C4-2B (cell line): ENCODE data around the gene MRNIP.

Experiments
- H3K27ac ChIP-seq: fragments of 450-650 bp; 2 replicates; pipeline ENCODE4 v1.5.1; 2017
- ZFX ChIP-seq: fragments of 450-650 bp; IDR thresholded peaks from 2 replicates; pipeline ENCODE4 v1.6.1; 2017
- TF ChIP-seq, protein P1 (sequence below): fragments of 450-650 bp; conservative IDR thresholded peaks from 2 replicates; pipeline ENCODE4 v1.5.1; 2017; ENCODE audit warnings: mild to moderate bottlenecking

Gene MRNIP

DNA sequence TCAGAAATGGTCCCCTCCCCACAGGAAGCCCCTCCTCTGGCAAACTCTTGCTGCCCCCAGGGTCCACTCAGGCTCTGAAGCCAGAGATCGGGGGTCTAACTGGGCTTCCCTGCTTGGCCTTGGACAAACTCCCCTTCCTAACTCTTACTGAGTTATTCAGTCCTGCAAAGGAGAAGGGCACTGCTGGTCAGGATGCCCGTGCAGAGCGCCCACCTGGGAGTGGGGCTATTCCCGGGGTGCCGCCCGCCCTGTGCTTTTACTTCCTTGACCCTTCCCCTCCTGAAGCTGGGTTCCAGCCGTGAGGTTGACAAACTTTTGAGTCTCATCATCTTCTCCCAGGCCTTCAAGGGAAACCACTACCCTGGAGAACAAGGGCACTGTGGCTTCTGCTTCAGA, 44.1 kb upstream of the MRNIP start:
- TF ChIP-seq, protein P1, sequence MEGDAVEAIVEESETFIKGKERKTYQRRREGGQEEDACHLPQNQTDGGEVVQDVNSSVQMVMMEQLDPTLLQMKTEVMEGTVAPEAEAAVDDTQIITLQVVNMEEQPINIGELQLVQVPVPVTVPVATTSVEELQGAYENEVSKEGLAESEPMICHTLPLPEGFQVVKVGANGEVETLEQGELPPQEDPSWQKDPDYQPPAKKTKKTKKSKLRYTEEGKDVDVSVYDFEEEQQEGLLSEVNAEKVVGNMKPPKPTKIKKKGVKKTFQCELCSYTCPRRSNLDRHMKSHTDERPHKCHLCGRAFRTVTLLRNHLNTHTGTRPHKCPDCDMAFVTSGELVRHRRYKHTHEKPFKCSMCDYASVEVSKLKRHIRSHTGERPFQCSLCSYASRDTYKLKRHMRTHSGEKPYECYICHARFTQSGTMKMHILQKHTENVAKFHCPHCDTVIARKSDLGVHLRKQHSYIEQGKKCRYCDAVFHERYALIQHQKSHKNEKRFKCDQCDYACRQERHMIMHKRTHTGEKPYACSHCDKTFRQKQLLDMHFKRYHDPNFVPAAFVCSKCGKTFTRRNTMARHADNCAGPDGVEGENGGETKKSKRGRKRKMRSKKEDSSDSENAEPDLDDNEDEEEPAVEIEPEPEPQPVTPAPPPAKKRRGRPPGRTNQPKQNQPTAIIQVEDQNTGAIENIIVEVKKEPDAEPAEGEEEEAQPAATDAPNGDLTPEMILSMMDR, result no peak
- TF ChIP-seq ZFX, result no peak

DNA sequence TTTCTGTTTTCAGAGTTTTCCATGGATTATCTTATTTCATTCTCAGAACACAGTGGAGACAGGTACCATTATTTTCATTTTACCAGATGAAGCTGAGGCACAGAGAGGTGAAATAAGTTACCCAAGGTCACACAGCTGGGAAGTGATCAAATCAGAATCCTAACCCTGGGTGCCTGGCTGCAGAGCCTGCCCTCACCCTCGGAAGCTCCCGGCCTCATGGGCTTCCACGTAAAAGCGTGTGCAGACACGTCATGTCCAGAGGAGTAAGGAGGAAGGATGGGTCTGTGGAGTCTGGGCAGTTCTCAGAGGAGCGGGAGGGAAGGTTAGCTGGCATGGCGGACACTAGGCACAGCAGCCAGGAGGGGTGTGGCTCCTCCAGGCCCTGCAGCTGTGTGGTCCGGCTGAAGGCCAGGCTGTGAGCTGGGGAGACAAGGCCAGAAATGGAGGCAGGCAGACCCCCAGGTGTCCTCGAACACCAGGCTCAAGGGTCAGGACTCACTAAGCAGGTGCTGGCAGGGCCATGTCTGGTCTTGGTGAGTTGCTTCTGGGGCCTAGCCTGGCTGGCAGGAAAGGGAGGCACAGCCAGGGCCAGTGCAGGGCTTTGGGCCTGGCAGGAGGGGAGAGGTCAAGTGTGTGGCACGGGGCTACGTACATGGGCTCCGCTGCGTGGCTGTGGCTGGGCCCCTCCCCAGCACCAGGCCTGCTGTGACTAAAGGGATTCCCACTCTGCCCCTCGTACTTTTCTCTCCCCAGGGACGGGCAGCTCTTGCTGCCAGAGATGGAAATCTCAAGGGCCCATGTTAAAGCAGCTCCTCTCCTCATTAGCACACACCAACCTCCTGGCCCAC, 43.5 kb upstream of the MRNIP start:
- no peak overlapping the region for H3K27ac ChIP-seq
- TF ChIP-seq ZFX, result no peak
- TF ChIP-seq, protein P1, result no peak

More for the DNA sequence above, 44.1 kb upstream of the MRNIP start:
- H3K27ac ChIP-seq, result no peak overlapping the region

DNA sequence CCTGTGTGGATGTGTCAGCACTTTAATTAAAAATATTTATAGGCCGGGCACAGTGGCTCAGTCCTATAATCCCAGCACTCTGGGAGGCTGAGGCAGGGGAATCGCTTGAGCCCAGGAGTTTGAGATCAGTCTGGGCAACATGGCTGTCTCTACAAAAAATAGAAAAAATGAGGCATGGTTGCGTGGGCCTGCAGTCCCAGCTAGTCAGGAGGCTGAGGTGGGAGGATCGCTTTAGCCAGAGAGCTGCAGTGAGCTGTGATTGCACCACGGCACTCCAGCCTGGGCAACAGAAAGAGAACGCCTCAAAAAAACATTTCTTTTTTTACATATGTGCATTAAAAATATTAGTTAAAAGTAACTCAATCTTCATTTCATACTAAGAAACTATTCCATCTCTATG, 42.8 kb upstream of the MRNIP start:
- no peak overlapping the region for H3K27ac ChIP-seq
- TF ChIP-seq ZFX, result no peak
- TF ChIP-seq, protein P1, result no peak

DNA sequence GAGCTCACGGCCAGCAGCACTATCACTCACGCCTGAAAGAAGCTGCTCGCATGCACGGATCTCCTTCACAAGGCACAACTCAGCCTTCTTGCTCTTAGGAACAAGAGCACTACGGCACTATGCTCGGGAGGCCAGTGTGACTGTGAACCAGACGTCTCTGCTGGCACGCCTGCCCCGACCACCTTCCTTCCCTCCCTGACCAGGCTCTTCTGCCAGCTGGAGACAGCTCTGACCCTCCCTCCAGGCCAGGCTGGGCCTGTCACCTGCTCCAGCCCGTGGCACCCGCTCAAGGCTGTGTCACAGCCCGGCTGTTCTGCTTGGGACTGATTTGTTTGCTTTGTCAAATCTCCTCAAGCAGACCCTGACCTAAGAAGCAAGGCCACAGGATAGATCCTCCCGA, 42.1 kb upstream of the MRNIP start:
- TF ChIP-seq, protein P1, result no peak
- TF ChIP-seq ZFX, result no peak
- H3K27ac ChIP-seq, result no peak overlapping the region

DNA sequence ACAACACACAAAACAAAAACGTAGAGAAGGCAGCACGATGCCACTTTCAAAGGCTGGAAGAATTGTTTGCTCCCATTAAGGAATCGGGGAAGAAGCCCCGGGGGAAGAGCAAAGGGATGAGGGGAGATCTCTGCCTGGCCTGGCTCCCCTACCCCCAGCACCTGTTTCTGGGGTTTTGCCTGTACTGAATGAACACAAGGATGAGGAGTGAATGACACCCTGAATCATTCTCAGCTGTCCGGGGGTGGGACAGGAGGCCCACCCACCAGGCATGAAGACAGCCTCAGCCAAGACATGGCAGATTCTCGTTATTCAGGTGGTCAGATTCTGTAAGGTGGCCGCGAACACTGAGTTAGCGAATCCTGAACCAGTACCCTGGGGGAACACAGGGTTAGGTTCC, 41.6 kb upstream of the MRNIP start:
- TF ChIP-seq, protein P1, result no peak
- no peak for TF ChIP-seq ZFX
- H3K27ac ChIP-seq, result no peak overlapping the region

DNA sequence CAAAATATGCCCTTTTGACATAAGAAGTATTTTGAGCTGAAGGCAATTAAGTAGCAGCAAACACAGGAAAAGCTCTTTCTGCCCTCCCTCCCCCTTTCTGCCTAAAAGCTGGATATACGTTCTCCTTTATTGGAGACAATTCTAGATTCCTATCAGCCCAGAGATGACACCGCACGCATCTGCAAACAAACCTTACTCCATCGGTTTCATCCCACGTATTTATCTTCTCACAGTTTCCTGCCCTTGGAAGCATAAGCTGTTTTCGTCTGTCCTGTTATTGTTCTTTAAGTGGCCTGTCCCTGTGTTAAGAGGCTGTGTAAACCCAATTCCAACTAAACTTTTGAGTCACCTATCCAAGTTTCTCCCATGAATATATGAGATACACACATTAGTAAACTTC, 37.2 kb upstream of the MRNIP start:
- H3K27ac ChIP-seq, result peak overlapping the region; percentile 75
- no peak for TF ChIP-seq ZFX
- TF ChIP-seq, protein P1, result no peak

DNA sequence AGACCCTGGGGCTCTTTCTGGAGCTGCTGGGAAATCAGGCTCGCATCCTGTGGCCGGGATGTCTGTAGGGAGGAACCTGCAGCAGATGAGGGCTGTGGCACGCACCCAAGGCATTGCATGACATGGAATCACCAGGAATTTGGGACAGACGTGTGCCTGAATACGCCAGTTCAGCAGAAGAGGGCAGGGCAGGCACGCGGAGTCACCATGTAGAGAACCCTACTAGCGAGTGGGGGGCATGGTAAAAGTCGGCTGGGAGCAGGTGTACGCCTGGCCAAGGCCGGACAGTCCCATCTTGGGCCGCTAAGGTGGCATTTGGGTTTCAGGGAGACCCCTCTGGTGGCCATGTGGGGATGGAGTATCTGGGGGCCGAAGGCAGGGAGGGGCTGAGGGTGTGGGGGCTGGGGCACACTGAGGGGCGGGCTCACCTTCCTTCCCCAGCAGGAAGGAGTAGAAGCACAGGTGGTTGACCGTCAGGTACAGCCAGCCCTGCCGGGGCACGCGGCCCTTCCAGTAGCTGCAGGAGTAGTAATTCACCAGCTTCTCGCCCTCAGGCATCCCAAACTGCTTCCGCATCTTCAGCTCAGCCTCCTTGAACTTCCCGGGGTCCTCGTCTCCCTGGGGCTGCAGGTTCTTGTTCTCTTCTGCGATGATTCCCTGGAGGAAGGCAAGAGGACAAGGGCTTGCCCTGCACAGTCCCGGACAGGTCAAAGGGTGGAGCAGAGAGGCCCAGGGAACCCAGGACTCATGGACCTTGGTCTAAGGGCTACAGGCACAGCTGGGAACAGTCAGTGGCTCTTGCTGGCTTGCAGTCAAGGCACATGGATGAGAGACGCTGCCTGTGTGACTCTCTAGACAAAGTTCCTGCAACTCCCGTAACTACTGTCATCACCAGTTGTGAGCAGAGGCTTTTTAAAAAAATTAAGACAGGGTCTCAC, 35.6 kb upstream of the MRNIP start:
- H3K27ac ChIP-seq, result peak overlapping the region; percentile 75
- TF ChIP-seq, protein P1, result no peak
- TF ChIP-seq ZFX, result no peak
